Right hindlimb (tissue), 1 donor: ENCODE results near the gene AHRR.
"Not testable (repeated sequence)": the region's sequence is repeated elsewhere in the genome, so short reads cannot be mapped to it uniquely, and the experiment has no call there.

Experiments
- DNase-seq: peaks from one replicate; pipeline ENCODE4 v3.0.0-alpha.2; 2018

Gene AHRR

GRCh38 chr5:321230-321725 lies at the start of gene AHRR:
TSS of gene AHRR (plus strand) at chr5:321714. CDS start at chr5:343903, 22,189 bp downstream.
- DNase-seq: no peak

GRCh38 chr5:271828-272167 lies 49.7 kb upstream of the AHRR start:
- DNase-seq: not testable (repeated sequence)

- not testable (repeated sequence) for DNase-seq
Measured at GRCh38 chr5:273091-273490, 48.4 kb upstream of the AHRR start.

GRCh38 chr5:273491-273890 lies 48.0 kb upstream of the AHRR start:
- not testable (repeated sequence) for DNase-seq

- DNase-seq: not testable (repeated sequence)
Measured at GRCh38 chr5:274346-274745, 47.2 kb upstream of the AHRR start.

- DNase-seq: no peak
Measured at GRCh38 chr5:278646-279045, 42.9 kb upstream of the AHRR start.

- not testable (repeated sequence) for DNase-seq
Measured at GRCh38 chr5:279051-279665, 42.4 kb upstream of the AHRR start.

GRCh38 chr5:285991-286557 lies 35.4 kb upstream of the AHRR start:
- no peak for DNase-seq

- not testable (repeated sequence) for DNase-seq
Measured at GRCh38 chr5:290200-290599, 31.3 kb upstream of the AHRR start.

GRCh38 chr5:291345-291744 lies 30.2 kb upstream of the AHRR start:
- DNase-seq: not testable (repeated sequence)

- not testable (repeated sequence) for DNase-seq
Measured at GRCh38 chr5:294788-295187, 26.7 kb upstream of the AHRR start.

GRCh38 chr5:296207-296606 lies 25.3 kb upstream of the AHRR start:
- not testable (repeated sequence) for DNase-seq

- DNase-seq: not testable (repeated sequence)
Measured at GRCh38 chr5:296954-297353, 24.6 kb upstream of the AHRR start.

GRCh38 chr5:297448-297847 lies 24.1 kb upstream of the AHRR start:
- not testable (repeated sequence) for DNase-seq

GRCh38 chr5:297991-298736 lies 23.4 kb upstream of the AHRR start:
- DNase-seq: not testable (repeated sequence)

- no peak for DNase-seq
Measured at GRCh38 chr5:298737-299125, 22.8 kb upstream of the AHRR start.

GRCh38 chr5:299921-300320 lies 21.6 kb upstream of the AHRR start:
- not testable (repeated sequence) for DNase-seq

GRCh38 chr5:300691-301435 lies 20.7 kb upstream of the AHRR start:
- not testable (repeated sequence) for DNase-seq

- not testable (repeated sequence) for DNase-seq
Measured at GRCh38 chr5:302416-302815, 19.1 kb upstream of the AHRR start.

GRCh38 chr5:302966-303365 lies 18.5 kb upstream of the AHRR start:
- no peak for DNase-seq

- DNase-seq: not testable (repeated sequence)
Measured at GRCh38 chr5:303741-304140, 17.8 kb upstream of the AHRR start.

- DNase-seq: no peak
Measured at GRCh38 chr5:305050-305449, 16.5 kb upstream of the AHRR start.

- no peak for DNase-seq
Measured at GRCh38 chr5:305459-305858, 16.1 kb upstream of the AHRR start.
